ENCODE measurements around the gene LDLRAP1. TPM values are rescaled to one million over a fixed set of nuclear protein-coding genes. Genes with fewer than 3 reads are reported as not detected.

Gene LDLRAP1
- total and polyA plus RNA-seq, 9 of the 15 experiments (the other 6 are each of a cell fraction or from before 2014, with no cell fraction given): 0.56 to 29.6 (median 16.2) TPM

- TF ChIP-seq TCF7L2 (IDR thresholded peaks at IDR 0.05; ENCODE audit: low read depth, low read length): no peak
- TF ChIP-seq DPF2 (IDR thresholded peaks at IDR 0.05): peak; percentile 65; the same call in 1 of the 2 replicates
- no peak for TF ChIP-seq HBP1 (CRISPR knock-in tag; IDR thresholded peaks at IDR 0.05)
- no peak for TF ChIP-seq HOMEZ (CRISPR knock-in tag; IDR thresholded peaks at IDR 0.05)
- no peak for TF ChIP-seq HMG20A (CRISPR knock-in tag; conservative IDR thresholded peaks at IDR 0.05)
- peak; percentile 86; the same call in 1 of the 2 replicates for TF ChIP-seq PTBP1 (IDR thresholded peaks at IDR 0.05; ENCODE audit: low read depth, low read length)
- TF ChIP-seq ZNF280B (CRISPR knock-in tag; IDR thresholded peaks at IDR 0.05): no peak
- no peak for TF ChIP-seq THAP7 (CRISPR knock-in tag; IDR thresholded peaks at IDR 0.05)
- no peak for TF ChIP-seq ATF6 (CRISPR knock-in tag; IDR thresholded peaks at IDR 0.05)
- peak; percentile 79 for TF ChIP-seq PHF20 (IDR thresholded peaks at IDR 0.05; ENCODE audit: partially characterized antibody)
- TF ChIP-seq RBM34 (IDR thresholded peaks at IDR 0.05; ENCODE audit: borderline replicate concordance, insufficient read depth, low read length): no peak
- TF ChIP-seq PHF8 (IDR thresholded peaks at IDR 0.05; ENCODE audit: borderline replicate concordance, low read length): no peak
- TF ChIP-seq ETS2 (tag; IDR thresholded peaks at IDR 0.05; ENCODE audit: borderline replicate concordance, poor library complexity, severe bottlenecking): no peak
- TF ChIP-seq WHSC1 (IDR thresholded peaks at IDR 0.05; ENCODE audit: low read length): no peak
- no peak for TF ChIP-seq ZBTB5 (IDR thresholded peaks at IDR 0.05)
- TF ChIP-seq ZNF184 (CRISPR knock-in tag; IDR thresholded peaks at IDR 0.05): no peak
- TF ChIP-seq ARID2 (IDR thresholded peaks at IDR 0.05): no peak
- peak; percentile 99 for TF ChIP-seq SMARCA5 (IDR thresholded peaks at IDR 0.05)
- TF ChIP-seq EGR1 (conservative IDR thresholded peaks at IDR 0.05): peak; percentile 97
- TF ChIP-seq ZEB2 (IDR thresholded peaks at IDR 0.05): no peak
Measured at GRCh38 chr1:25543005-25543424, 391 bp upstream of the LDLRAP1 start (continued).

Measured in K562 (cell line).